ENCODE data around the gene RCBTB1.
"Not testable (repeated sequence)": the region's sequence is repeated elsewhere in the genome, so short reads cannot be mapped to it uniquely, and the experiment has no call there.

Gene RCBTB1

GRCh38 chr13:49585220-49586157 is at the start of gene RCBTB1:
RCBTB1 (minus strand) TSS chr13:49585558; CDS start chr13:49567279, 18,279 bp downstream.
- peak; percentile 81 for DNase-seq

GRCh38 chr13:49633710-49634109 is 48.4 kb upstream of the RCBTB1 start:
- no peak for DNase-seq

- DNase-seq: no peak
These were observed 46.8 kb upstream of the RCBTB1 start for GRCh38 chr13:49632156-49632555.

- DNase-seq: no peak
These were observed 45.2 kb upstream of the RCBTB1 start for GRCh38 chr13:49630580-49630979.

- DNase-seq: no peak
These were observed 44.6 kb upstream of the RCBTB1 start for GRCh38 chr13:49629947-49630346.

GRCh38 chr13:49629196-49629938 is 44.0 kb upstream of the RCBTB1 start:
- DNase-seq: no peak

GRCh38 chr13:49627831-49628652 is 42.7 kb upstream of the RCBTB1 start, which contains the start of gene ARL11:
ARL11 (plus strand) TSS chr13:49628507; CDS start chr13:49630448, 1,941 bp downstream.
- peak; percentile 95 for DNase-seq

- DNase-seq: no peak
These were observed 40.2 kb upstream of the RCBTB1 start for GRCh38 chr13:49625392-49626079.

- DNase-seq: peak; percentile 16
These were observed 38.9 kb upstream of the RCBTB1 start for GRCh38 chr13:49624229-49624628.

GRCh38 chr13:49622174-49622946 is 37.0 kb upstream of the RCBTB1 start:
- peak; percentile 35 for DNase-seq

GRCh38 chr13:49620170-49620621 is 34.8 kb upstream of the RCBTB1 start:
- DNase-seq: no peak

- no peak for DNase-seq
These were observed 31.3 kb upstream of the RCBTB1 start for GRCh38 chr13:49616676-49617065.

- DNase-seq: no peak
These were observed 30.7 kb upstream of the RCBTB1 start for GRCh38 chr13:49615836-49616675.

GRCh38 chr13:49612042-49612441 is 26.7 kb upstream of the RCBTB1 start:
- DNase-seq: not testable (repeated sequence)

- DNase-seq: no peak
These were observed 24.8 kb upstream of the RCBTB1 start for GRCh38 chr13:49610176-49610575.

GRCh38 chr13:49608651-49609331 is 23.4 kb upstream of the RCBTB1 start:
- DNase-seq: peak; percentile 72

GRCh38 chr13:49607761-49608160 is 22.4 kb upstream of the RCBTB1 start:
- no peak for DNase-seq

- peak; percentile 94 for DNase-seq
These were observed 21.6 kb upstream of the RCBTB1 start for GRCh38 chr13:49606747-49607648.

- no peak for DNase-seq
These were observed 19.2 kb upstream of the RCBTB1 start for GRCh38 chr13:49604570-49604969.

Measured in OCI-M1 (cell line).